Measurements from ENCODE around the gene SELENOO.

SELENOO gene

DNA sequence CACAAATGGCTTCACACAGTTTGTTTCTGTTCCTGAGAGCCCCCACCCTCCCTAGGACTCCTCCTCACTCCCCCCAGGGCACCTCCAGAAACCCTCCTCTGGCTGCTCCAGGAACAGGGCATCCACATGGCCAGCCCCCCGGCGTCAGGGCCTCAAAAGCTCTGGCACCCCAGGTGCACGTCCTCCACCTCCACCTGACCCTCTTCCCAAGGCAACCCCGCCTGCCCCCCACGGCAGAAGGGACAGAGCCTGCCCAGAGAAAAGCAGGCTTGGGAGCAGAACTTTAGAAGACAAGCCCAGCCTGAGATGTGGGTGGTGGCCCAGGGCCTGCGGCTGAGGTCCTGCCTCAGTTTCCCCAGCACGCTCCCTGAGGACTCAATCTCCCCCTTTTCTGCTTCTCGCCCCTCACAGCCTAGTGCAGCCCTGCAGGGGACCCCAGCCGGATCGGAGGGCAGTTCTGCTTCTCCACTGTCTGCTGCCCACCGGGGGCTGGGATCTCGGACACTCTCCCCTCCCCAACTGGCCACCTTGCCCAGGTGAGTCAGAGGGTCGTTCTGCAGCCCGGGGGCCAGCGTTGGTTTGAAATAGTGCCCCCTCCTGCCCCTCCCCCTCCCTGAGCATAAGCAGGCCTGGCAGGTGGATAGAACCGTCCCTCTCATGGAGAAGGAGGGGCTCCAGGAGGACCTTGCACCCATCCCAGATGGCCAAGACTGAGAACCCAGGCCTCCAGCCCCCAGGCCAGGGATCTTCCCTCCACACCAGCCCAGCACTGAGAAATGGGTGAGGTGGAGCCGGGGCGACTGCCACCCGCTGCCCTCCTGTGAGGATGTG, 17.5 kb upstream of the SELENOO start:
- TF ChIP-seq, protein P1, sequence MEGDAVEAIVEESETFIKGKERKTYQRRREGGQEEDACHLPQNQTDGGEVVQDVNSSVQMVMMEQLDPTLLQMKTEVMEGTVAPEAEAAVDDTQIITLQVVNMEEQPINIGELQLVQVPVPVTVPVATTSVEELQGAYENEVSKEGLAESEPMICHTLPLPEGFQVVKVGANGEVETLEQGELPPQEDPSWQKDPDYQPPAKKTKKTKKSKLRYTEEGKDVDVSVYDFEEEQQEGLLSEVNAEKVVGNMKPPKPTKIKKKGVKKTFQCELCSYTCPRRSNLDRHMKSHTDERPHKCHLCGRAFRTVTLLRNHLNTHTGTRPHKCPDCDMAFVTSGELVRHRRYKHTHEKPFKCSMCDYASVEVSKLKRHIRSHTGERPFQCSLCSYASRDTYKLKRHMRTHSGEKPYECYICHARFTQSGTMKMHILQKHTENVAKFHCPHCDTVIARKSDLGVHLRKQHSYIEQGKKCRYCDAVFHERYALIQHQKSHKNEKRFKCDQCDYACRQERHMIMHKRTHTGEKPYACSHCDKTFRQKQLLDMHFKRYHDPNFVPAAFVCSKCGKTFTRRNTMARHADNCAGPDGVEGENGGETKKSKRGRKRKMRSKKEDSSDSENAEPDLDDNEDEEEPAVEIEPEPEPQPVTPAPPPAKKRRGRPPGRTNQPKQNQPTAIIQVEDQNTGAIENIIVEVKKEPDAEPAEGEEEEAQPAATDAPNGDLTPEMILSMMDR (IDR thresholded peaks at IDR 0.05; ENCODE audit: extremely low read depth, insufficient read depth, missing control alignments): no peak
- no peak for DNase-seq (ENCODE audit: low spot score)
- in situ Hi-C loops (cut with MboI; ENCODE audit: low pct_unique_long_range_greater_than_20kb, low sequenced_read_pairs, unreplicated experiment): no loop called here

DNA sequence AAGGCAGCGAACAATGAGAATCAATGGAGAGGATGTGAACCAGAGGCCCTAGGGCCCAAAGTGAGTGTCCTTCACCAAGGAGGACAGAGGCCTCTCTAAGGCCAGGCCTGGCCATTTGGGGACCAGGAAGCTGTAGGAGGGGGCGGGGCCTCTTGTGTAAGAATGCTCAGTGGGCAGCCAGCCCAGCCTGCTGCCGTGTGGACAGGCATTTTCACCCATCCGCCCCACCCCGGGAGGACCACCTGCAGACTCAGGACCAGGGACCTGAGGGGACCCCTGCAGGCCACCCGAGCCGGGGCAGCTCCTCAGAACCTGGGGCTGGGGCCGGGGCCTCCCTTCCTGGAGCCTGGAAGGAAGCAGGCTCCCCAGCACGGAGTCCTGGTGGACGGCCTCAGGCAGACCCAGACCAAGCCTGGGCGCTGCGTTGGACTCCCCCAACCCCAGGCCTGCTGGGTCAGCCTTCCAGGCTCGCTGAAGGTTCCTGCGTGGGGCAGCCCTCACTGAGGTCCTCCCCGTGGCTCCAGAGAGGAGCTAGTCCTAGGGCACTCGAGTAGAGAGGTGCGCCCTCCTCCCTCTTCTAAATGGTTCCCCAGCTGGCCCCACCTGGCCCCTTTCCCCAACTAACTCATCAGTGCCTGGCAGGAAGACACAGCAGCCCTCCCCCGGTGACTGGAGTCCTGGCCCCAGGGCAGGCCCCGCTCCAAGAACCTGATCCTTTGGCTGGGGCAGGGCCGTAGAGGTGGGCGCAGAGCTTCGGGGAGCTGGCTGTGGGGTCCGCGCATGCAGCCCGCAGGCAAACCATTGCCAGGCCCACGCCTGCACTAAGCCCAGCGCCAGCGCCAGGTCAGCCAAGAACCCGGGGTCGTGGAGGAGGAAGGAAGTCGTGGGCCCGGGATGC, 16.6 kb upstream of the SELENOO start:
- TF ChIP-seq, protein P1 (IDR thresholded peaks at IDR 0.05; ENCODE audit: extremely low read depth, insufficient read depth, missing control alignments): no peak
- in situ Hi-C loops (cut with MboI; ENCODE audit: low pct_unique_long_range_greater_than_20kb, low sequenced_read_pairs, unreplicated experiment): no loop called here

DNA sequence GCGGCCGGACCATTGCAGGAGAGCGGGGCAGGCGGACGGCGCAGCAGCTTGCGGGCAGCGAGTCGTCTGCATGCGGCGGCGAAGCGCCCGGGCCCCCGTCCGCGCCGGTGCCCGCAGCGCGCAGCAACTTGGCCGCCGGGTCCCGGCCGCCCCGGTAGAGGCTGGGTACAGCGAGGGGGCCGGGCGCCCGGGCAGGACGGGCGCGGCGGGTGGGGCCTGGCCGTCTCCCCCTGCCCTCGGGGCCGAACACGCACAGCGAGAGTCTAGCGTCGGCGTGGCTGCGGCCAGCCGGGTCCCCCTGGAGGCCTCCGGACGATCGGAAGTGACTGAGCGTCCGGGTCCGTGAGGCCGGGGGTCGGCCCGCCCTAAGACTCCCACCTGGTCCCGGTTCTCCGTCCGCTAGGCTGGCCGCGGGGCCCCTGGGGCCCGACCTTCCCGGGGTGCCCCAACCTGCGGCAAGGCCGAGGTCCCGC, 15.9 kb upstream of the SELENOO start:
- DNase-seq (ENCODE audit: low spot score): no peak
- in situ Hi-C loops (cut with MboI; ENCODE audit: low pct_unique_long_range_greater_than_20kb, low sequenced_read_pairs, unreplicated experiment): no loop called here
- TF ChIP-seq, protein P1 (IDR thresholded peaks at IDR 0.05; ENCODE audit: extremely low read depth, insufficient read depth, missing control alignments): no peak

More for the DNA sequence above, 16.6 kb upstream of the SELENOO start:
- DNase-seq (ENCODE audit: low spot score): no peak

DNA sequence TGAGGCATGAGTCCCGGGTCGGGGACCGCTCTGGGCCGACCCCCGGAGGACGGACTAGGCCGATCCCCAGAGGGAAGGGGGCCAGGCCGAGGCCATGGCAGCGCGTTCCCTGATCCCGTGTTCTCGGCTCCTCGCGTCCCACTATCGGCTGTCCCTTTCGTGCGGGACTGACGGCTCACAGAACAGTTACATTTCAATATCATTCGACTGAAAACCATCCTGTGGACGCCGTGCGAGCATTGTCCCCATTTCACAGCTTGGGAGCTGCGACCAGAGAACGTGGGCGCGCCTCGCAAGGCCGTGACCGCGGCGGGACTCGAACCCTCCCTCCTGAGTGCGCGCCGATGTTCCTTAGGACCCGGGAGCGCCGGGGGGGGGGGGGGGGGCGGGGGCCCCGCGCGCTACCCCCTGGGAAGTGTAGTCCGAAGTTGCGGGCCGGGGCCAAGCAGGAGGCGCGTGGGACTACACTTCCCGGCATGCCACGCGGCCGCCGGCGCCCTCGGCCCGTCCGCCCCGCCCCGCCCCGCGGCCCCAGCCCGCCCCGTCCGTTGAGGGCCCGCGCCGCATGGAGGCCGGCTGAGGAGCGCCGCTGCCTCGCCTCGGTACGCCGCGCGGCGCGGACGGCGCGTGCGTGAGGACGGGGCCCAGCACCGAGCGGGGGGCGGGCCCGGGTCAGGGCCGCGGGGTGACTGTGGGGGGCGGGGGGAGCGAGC, 15.3 kb upstream of the SELENOO start, which contains the start of gene TRABD:
TRABD (plus strand) TSS at position 539 of the 713 bp plus-strand sequence. CDS start 7,148 bp downstream, outside the sequence.
- in situ Hi-C loops (cut with MboI; ENCODE audit: low pct_unique_long_range_greater_than_20kb, low sequenced_read_pairs, unreplicated experiment): no loop called here
- TF ChIP-seq, protein P1 (IDR thresholded peaks at IDR 0.05; ENCODE audit: extremely low read depth, insufficient read depth, missing control alignments): no peak
- DNase-seq (ENCODE audit: low spot score): peak; percentile 99

DNA sequence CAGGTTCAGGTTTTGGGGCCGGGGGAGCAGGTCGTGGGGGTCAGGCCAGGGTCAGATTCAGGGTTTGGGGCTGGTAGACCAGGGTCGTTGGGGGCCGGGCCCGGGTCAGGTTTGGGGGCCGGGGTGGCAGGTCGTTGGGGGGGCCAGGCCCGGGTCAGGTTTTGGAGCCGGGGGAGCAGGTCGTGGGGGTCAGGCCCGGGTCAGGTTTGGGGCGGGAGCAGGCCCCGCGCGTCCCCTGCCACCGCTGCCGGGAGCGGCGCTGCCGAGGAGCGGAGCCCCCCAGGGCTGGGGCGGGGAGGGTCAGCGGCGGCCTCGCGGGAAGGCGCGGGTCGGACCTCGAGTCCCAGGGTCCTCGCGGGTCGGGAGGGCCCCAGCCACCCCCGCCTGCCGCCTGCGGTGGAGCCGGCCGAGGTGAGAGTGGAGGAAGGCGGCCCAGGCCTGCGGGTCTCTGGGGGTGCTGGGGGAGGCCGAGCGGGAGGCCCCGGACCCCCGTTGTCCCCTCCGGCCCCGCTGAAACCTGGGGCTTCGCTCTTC, 14.6 kb upstream of the SELENOO start:
- DNase-seq (ENCODE audit: low spot score): no peak
- TF ChIP-seq, protein P1 (IDR thresholded peaks at IDR 0.05; ENCODE audit: extremely low read depth, insufficient read depth, missing control alignments): no peak
- in situ Hi-C loops (cut with MboI; ENCODE audit: low pct_unique_long_range_greater_than_20kb, low sequenced_read_pairs, unreplicated experiment): no loop called here

All from GM13977 (cell line).